HFF-Myc (cell line): ENCODE data around the gene AP5S1.
"Not testable (repeated sequence)": the region's sequence is repeated elsewhere in the genome, so short reads cannot be mapped to it uniquely, and the experiment has no call there.

Experiments used
- DNase-seq: peaks from one replicate; pipeline ENCODE4 v3.0.0-alpha.2; 2011; ENCODE audit warnings: low read depth; ENCODE audit errors: extremely low read depth
- H3K4me3 ChIP-seq: replicated peaks from 2 replicates; pipeline ENCODE4 v1.5.1; 2011; ENCODE audit warnings: low read depth, mild to moderate bottlenecking, control low read depth, low read length
- CTCF ChIP-seq: IDR thresholded peaks from 2 replicates; pipeline ENCODE4 v1.5.1; 2012; ENCODE audit warnings: mild to moderate bottlenecking, low read depth, low read length, control low read depth; ENCODE audit errors: missing control alignments

Gene AP5S1

GRCh38 chr20:3828798-3829197 is 8.5 kb downstream of the AP5S1 start:
- DNase-seq, result no peak
- TF ChIP-seq CTCF, result no peak
- H3K4me3 ChIP-seq, result no peak overlapping the region

GRCh38 chr20:3829891-3830290 is 9.5 kb downstream of the AP5S1 start:
- H3K4me3 ChIP-seq, DNase-seq: not testable (repeated sequence)

- no peak for DNase-seq
- TF ChIP-seq CTCF, result no peak
- H3K4me3 ChIP-seq, result no peak overlapping the region
Observed at GRCh38 chr20:3836132-3836531, 15.8 kb downstream of the AP5S1 start.

GRCh38 chr20:3839328-3839727 is 19.0 kb downstream of the AP5S1 start:
- no peak overlapping the region for H3K4me3 ChIP-seq
- TF ChIP-seq CTCF, result no peak
- DNase-seq, result no peak

GRCh38 chr20:3840201-3840600 is 19.9 kb downstream of the AP5S1 start:
- DNase-seq, H3K4me3 ChIP-seq: not testable (repeated sequence)

GRCh38 chr20:3842348-3842930 is 22.1 kb downstream of the AP5S1 start:
- no peak for TF ChIP-seq CTCF
- H3K4me3 ChIP-seq, result no peak overlapping the region
- no peak for DNase-seq

- DNase-seq, result peak; percentile 47
- no peak for TF ChIP-seq CTCF
- no peak overlapping the region for H3K4me3 ChIP-seq
Observed at GRCh38 chr20:3843490-3843889, 23.1 kb downstream of the AP5S1 start.

GRCh38 chr20:3843990-3844619 is 23.8 kb downstream of the AP5S1 start:
- not testable (repeated sequence) for DNase-seq, H3K4me3 ChIP-seq
